CD4-positive, alpha-beta T cell treated with Interleukin-10 for 1 hour (primary cell): ENCODE data around the gene CDC20.
"Not testable (repeated sequence)": the region's sequence is repeated elsewhere in the genome, so short reads cannot be mapped to it uniquely, and the experiment has no call there.

Source experiments
- DNase-seq: peaks from one replicate; pipeline ENCODE4 v3.0.0-alpha.2; 2020

CDC20 gene

DNA sequence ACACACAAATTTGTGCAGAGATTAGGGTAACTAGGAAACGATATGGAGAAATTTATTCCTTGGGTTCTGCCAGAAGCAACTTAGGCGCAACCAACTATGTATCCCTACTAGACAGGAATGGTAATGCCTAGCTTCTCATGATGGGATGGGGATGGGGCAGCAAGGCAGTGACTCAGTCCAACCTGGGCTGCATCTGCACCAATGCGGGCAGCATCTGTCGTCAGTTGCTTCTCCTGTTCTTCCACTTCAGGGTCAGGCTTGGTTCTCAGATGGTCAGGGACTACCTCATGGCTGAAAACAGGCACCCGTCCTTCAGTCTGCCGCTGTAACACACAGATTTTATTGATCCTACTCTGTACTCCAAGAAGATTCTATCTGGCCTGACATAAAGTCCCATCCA lies 27.9 kb downstream of the CDC20 start:
- no peak for DNase-seq

DNA sequence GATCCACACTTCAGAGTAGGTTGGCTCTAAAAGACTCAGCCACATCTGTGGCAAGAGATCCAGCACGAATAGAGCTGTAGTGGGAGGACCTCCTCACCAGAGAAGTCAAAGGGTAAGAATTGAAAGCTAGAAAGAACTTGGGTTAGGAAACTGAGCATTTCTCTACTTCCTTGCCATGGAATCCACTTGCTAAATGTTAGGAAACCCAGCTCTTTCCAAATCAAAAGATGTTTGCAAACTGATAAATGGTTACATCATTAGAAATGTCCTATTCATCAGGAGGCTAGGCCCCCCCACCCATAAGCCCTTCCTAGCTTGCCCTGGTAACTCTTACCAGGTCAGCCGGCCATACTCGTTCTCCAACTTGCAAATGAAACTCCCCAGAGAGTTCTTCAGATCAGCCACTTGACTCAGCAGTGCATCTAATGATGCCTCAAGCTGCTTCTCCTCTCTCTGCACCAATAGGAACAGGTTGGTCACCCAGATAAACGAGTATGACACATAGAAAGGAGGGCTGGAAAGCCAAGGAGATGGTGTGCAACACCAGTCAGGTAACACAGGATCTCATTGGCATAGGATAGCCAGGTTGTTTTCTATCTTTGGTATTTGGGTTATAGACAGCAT lies 29.3 kb downstream of the CDC20 start:
- no peak for DNase-seq

DNA sequence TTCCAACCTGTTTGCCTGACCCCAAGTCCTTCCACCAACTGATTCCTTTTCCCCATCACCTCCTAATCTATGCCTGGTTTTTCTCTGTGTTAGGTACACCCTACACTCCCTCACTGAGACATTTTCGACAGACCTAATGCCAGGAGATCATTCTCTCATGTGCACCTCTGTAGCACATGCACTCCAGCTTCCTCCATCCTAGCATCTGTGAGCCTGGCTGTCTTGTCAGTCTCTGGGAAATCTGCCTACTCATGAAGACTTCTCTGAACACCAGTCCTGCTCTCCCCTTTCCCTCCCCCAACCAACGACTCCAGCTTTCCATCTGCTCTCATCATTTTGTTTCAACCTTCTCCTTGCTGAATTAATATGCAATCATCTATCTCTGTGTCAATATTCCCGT lies 29.8 kb downstream of the CDC20 start:
- DNase-seq, result no peak

DNA sequence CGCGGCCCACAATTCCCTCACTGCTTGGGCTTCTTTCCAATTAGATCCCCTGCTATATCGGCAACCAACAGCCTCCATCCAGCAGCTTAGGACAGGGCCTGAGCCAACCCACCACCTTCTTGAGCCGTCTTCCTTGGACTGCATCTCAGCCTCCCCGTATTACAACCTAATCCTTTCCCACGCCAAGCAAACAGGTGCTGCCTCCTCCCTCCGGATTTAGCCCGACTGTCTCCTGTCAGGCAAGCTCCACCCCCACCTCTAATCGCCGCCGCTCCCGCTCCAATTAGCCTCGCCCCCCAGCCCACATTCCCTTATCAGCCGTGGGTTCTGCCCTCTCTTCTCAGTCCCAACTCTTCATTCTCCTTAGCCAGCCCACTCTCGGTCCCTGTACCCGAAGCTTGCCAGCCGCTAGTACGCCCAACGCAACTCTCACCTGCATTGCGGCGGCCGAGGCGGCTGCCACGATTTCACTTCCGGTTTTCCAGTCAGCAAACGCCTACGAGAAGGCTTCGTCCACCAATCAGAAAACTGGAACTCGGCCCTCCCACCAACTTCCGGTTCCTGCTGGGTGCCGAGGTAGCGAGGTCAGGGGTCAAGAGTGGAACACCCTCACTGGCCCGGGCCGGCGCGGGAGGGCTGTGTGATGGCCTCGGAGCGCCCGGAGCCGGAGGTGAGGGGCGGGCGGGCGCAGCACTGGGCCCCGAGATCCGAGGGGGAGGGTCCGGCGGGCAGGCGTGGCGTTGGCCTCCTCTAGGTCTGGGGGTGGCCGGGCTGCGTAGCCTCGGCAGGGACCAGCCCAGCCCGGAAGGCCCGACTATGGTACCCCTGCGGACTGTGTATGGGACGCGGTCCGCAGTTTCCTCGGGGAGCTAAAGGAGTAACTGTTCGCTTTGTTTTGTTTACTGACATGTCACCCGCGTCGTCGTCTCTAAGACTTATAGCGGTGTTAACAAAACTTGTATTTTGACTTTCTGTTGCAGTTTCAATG lies 30.8 kb downstream of the CDC20 start, which contains the start of the genes MED8 and SZT2:
TSS of gene MED8 (minus strand) at position 475 of the 988 bp plus-strand sequence. CDS start at position 439, 36 bp downstream.
TSS of gene SZT2 (plus strand) at position 574 of the 988 bp plus-strand sequence. CDS start at position 644, 70 bp downstream.
- peak; percentile 95 for DNase-seq

DNA sequence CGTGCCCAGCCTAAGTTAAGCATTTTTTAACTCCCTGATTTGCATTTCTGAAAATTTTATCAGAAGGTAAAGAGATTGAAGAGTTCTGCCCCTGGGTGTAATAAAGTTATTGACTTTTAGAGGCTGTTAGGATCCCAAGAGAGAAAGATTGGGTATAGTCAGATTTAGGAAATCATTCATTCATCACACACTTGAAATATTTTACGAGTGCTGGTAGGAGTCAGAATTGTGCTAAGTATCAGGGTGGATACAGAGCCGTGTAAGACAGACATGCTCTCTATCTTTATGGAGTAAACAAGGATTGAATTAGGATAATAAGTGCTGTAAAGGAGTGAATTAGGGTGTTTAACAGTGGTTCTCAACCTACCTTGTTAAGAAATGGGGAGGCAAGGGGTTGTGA lies 33.9 kb downstream of the CDC20 start:
- no peak for DNase-seq

DNA sequence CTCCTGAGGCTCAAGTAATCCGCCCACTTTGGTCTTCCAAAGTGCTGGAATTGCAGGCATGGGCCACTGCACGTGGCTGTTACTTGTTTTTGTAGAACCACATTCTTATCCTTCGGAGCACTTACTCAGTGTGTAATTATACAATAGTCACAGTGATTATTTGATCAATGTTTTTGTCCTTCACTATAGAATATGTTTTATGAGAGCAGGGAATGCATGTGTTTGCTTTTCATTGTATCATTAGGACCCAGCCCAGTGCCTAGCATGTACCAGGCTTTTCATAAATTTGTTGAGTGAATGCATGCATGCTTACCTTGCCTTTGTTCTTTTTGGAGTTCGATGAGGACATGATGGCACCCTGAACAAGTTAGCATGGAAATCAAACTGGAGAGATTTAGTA lies 36.7 kb downstream of the CDC20 start:
- DNase-seq, result no peak

DNA sequence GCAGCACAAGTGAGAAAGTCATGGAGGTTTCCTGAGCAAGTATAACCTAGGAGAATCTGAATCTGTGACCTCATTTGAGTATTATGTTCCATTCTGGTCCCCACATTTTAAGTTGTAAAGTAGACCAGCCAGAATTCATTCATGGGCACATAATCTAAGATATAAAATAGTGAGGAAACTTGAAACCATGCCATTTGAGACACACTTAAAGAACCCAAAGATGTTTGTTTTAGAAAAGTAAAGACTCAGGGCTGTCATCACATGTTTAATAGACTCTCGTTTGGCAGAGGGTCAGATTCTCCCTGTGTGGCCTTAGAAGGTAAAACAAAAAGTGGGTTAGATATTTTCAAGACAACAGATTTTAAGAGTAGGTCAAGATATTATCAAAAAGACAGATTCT lies 37.3 kb downstream of the CDC20 start:
- no peak for DNase-seq

DNA sequence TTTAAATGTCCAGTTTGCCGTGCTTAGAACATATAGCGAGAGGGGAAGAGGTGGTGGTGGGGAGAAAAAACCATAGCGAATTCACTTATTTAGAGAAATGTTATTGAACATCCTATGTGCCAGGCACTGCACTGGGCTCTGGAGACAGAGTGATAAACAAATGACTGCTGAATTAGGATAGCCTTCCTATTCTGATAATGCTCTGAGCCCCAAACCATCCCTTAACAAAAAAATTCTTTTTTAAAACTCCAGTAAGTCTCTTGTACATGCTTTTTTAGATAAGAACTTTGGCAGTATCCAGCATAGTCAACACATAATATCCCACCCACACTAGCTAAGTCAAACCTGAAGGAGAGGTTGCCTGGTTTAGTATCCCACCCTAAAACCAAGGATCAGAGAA lies 39.4 kb downstream of the CDC20 start:
- DNase-seq, result no peak

DNA sequence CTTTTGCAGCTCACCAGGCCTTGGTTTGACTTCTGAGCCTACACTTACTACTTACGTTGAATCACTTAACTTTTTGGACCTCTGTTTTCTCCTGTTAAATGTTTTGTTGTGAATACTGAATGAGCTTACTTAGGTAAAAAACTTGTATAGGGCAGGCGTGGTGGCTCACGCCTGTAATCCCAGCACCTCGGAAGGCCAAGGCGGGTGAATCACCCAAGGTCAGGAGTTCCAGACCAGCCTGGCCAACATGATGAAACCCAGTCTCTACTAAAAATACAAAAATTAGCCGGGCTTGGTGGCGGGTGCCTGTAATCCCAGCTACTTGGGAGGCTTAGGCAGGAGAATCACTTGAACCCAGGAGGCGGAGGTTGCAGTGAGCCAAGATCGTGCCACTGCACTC lies 41.7 kb downstream of the CDC20 start:
- not testable (repeated sequence) for DNase-seq

DNA sequence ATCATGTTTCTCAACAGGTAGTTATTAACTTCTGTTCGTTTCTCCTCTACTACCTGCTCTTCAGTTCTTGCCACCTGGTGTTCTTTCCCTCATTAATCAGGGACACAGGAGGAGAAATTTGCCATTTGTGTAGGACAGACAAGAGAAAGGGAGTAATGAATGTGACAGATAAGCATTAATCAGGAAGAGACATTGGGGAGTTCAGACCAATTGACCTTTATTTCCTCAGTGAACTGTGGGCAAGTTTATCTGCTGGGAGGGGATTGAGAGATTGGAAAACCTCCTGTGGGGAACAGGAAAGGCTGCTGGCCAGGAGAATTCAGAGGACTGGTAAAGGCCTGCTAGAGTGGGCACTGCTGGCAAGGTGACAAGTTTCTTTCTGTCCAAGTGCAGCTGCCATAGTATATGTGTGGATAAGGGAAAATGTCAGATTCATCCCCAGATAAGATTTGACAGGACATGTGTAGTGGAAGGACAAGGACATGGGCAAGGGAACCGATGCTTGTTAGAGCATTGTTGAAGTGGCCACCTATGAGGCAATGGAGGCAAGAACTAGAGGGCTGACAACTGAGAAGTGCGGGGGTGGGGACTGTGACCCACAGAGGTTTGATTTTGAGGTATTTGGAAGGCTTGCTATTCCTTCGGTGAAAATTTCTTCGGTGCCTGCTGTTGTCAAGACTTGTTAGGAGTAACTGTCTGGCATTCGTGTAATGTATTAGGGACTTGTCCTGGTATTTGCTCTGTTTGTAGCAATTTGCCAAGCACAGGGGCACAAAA lies 43.5 kb downstream of the CDC20 start:
- DNase-seq, result no peak

DNA sequence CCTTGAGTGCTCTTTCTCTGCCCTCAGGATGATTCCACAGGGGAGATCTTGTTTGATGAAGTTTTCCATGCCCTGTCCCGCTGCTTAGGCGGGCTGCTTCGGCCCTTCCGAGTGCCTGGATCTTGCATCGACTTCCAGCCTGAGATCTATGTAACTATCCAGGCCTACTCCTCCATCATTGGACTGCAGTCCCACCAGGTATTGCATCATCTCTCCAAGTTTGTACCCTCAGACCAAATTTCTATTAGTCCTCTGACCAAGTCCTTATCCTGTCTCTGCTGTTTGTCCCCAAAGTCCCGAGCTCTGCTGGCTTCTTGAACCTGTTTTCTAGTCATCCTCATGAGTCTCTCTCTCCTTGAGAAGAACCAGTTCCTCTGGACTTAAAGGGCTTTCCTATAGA lies 45.6 kb downstream of the CDC20 start:
- no peak for DNase-seq

DNA sequence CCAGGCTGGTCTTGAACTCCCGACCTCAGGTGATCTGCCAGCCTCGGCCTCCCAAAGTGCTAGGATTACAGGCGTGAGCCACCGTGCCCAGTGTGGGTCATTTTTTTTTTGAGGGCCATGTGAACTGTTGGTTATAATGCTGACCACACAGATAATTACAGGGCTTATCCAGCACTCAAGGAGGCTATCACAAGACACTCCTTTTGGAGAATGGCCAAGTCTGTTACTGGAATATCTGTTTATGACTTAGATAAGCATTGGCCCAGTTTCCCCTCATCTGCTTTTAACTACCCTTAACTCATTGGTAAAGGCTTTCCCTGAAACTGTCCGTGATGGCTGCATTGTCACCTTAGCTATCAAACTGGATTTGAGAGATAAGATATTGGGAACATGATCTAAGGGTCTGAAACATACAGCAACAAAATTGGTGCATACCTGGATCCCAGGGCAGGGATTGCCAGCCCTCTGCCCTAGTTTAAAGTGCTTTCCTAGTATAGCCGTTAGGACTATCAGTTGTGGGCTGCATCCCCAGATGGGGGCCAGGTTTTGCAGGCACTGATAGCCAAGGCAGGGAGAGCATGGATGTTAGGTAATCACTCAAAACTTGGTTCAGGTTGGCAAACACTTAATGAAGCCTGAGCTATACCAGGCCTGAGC lies 46.6 kb downstream of the CDC20 start:
- no peak for DNase-seq

DNA sequence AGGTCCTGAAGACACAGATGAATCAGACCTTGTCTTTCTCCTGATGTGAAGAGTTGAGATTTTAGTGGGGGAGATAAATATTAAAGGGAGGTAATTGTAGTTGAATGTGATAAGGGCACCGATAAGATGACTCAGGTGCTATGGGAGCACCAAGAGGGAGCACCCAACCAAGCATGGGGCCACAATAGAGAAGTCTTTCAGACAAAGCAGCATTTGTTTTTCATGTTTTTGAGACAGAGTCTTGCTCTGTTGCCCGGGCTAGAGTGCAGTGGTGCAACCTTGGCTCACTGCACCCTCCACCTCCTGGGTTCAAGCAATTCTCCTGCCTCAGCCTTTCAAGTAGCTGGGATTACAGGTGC lies 47.1 kb downstream of the CDC20 start:
- no peak for DNase-seq

DNA sequence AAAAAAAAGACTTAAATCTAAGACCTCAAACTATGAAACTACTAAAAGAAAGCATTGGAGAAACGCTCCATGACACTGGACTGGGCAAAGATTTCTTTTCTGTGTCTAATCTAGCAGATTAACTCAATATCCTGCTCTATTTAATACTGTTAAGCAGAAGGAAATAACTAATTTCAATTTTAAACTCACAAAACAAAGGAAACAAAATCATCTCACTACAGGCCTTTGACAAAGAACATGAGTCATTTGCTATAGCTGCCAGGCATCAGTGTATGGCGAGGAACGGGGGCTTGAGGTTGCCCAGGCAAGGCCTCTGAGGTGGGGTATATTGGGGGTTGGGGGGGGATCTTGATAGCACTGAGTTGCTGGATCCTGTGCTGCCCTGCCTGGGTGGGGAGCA lies 51.8 kb downstream of the CDC20 start:
- no peak for DNase-seq
